Caco-2 (cell line): ENCODE measurements around the gene SORCS2. TPM values are rescaled to one million over a fixed set of nuclear protein-coding genes. Genes with fewer than 3 reads are reported as not detected.

ENCODE experiments used
- BruUV-seq: library from RNA; stranded (reverse); fragments of 400-500 nt; replicated peaks from 2 replicates; lab custom pipeline; 2021; lab: Mats Ljungman, UMichigan
- CTCF ChIA-PET: fragments of 300-600 bp; sonication (Branson Sonifier 250); formaldehyde crosslinking; loops from one replicate; lab custom pipeline; 2022; ENCODE audit warnings: antibody characterized with exemption; lab: Charles Lee
- POLR2A ChIA-PET: fragments of 300-600 bp; sonication (Branson Sonifier 250); formaldehyde crosslinking; loops from one replicate; lab custom pipeline; 2022; ENCODE audit warnings: antibody characterized with exemption; lab: Charles Lee
- DNase-seq, 2 experiments: peaks; one replicate each; pipeline versions ENCODE4 v3.0.0 to v3.0.0-alpha.2; 2020 to 2022
- H3K27me3 ChIP-seq: replicated peaks from 2 replicates; pipeline ENCODE4 v1.6.0; 2011; ENCODE audit warnings: low read length; ENCODE audit not compliant: control insufficient read depth, insufficient read depth
- H3K36me3 ChIP-seq: 2 replicates; pipeline ENCODE4 v1.5.1; 2011; ENCODE audit warnings: low read length; ENCODE audit not compliant: control insufficient read depth, insufficient read depth
- H3K4me1 ChIP-seq: fragments of 250-450 bp; sonication (Bioruptor Pico); 2 replicates; pipeline ENCODE4 v1.5.1; 2020; ENCODE audit warnings: mild to moderate bottlenecking
- H3K4me3 ChIP-seq: 2 replicates; pipeline ENCODE4 v1.5.1; 2011; ENCODE audit warnings: low read depth, mild to moderate bottlenecking, control low read depth, low read length
- H3K9me3 ChIP-seq: fragments of 250-450 bp; sonication (Bioruptor Pico); 2 replicates; pipeline ENCODE4 v1.5.1; 2020; ENCODE audit warnings: mild to moderate bottlenecking, moderate library complexity
- H3K27ac Mint-ChIP-seq: one replicate; pipeline ENCODE4 v1.8.0; 2022; ENCODE audit warnings: mixed read lengths; ENCODE audit not compliant: unreplicated experiment
- H3K27me3 Mint-ChIP-seq: one replicate; pipeline ENCODE4 v1.8.0; 2022; ENCODE audit warnings: mixed read lengths; ENCODE audit not compliant: insufficient read depth, unreplicated experiment
- H3K36me3 Mint-ChIP-seq: one replicate; pipeline ENCODE4 v1.8.0; 2022; ENCODE audit warnings: mild to moderate bottlenecking, mixed read lengths; ENCODE audit not compliant: insufficient read depth, unreplicated experiment
- H3K4me1 Mint-ChIP-seq: one replicate; pipeline ENCODE4 v1.8.0; 2022; ENCODE audit warnings: low read depth, mixed read lengths; ENCODE audit not compliant: unreplicated experiment
- H3K4me3 Mint-ChIP-seq: one replicate; pipeline ENCODE4 v1.8.0; 2022; ENCODE audit warnings: mild to moderate bottlenecking, moderate library complexity, mixed read lengths; ENCODE audit not compliant: unreplicated experiment
- H3K9me3 Mint-ChIP-seq: one replicate; pipeline ENCODE4 v1.8.0; 2022; ENCODE audit warnings: mixed read lengths; ENCODE audit not compliant: unreplicated experiment
- intact Hi-C: fragments of 100-400 bp; cut with micrococcal nuclease; formaldehyde crosslinking; loops from one replicate; pipeline ENCODE4 v1.10.0; 2022; ENCODE audit not compliant: unreplicated experiment
- total RNA-seq: library from RNA; stranded (reverse); gene quantifications from 2 replicates; pipeline ENCODE4 v1.2.3, GENCODE V29; 2022
- TF ChIP-seq, protein P1 (sequence below), 2 experiments: fragments of 200-600 bp in 1 of 2; IDR thresholded peaks; 1 replicate in 1 of 2; 2 replicates in 1 of 2; pipeline versions ENCODE4 v1.5.1 to v1.8.0; 2011 to 2022; ENCODE audit warnings: antibody characterized with exemption in 1 of 2, control low read depth in 1 of 2, inconsistent platforms in 1 of 2, low read depth in 1 of 2, low read length in 1 of 2, mild to moderate bottlenecking in 1 of 2, moderate library complexity in 1 of 2; ENCODE audit not compliant: insufficient read depth in 1 of 2, severe bottlenecking in 1 of 2, unreplicated experiment in 1 of 2

SORCS2 gene
- total RNA-seq, 1 experiment from 2014 or later, result 1.6 TPM

DNA sequence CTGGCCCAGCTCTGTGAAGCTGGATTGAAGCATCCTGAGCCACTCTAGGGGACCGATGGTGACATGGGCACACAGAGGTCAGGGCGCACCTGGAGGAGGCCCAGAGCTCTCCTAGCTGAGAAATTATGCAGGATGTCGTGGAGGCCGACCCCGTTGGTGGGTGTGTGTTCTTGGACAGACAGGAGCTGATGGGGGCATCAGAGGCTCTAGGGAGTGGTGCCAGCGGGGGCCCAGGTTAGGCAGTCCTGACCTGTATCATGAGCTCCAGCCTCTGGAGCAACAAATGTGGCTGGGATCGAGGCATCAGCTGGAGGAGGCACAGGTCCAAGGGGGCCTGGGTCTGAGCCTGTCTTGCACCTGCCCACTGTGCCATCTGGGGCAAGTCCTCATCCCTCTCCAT is 367.0 kb downstream of the SORCS2 start:
- CTCF ChIA-PET, result no interaction called here
- no peak overlapping the region for H3K4me3 Mint-ChIP-seq

DNA sequence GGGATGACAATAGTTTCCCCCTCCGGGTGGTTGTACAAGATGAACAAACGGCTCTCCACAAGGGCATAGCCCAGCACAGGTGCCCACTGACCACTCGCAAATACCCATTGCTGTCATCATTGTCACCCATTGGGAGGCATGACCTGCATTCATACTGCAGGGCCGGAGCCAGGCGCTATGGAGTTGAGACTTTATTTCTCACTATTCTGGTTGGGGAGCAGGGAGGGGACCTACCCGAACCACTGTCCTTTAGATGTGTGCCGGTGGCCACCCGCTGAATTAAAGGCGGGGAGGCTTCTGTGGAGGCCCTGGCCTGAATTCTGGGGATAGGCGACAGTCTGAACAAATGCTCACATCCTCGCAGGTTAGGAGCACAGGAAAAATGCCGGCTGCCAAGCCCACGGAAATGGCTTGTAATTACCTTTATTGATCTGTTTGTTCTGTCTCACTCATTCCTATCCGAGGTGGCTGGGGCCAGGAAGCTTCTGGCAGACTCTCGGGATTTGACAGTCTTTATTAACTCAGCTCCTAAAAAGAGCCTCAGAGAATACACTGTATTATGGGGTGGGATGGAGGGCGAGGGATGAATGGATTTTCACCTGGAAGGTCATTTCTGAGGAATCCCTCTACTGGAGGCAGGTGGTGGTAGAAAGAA is 367.5 kb downstream of the SORCS2 start:
- Histone ChIP-seq H3K36me3 (no peaks in the 10 kb centered on the region), H3K4me1 (no peaks in the 10 kb centered on the region), H3K4me3 (no peak overlapping the region), H3K9me3 (no peaks in the 10 kb centered on the region), H3K27me3 (no peaks in the 10 kb centered on the region)
- no peak for DNase-seq
- TF ChIP-seq, protein P1, sequence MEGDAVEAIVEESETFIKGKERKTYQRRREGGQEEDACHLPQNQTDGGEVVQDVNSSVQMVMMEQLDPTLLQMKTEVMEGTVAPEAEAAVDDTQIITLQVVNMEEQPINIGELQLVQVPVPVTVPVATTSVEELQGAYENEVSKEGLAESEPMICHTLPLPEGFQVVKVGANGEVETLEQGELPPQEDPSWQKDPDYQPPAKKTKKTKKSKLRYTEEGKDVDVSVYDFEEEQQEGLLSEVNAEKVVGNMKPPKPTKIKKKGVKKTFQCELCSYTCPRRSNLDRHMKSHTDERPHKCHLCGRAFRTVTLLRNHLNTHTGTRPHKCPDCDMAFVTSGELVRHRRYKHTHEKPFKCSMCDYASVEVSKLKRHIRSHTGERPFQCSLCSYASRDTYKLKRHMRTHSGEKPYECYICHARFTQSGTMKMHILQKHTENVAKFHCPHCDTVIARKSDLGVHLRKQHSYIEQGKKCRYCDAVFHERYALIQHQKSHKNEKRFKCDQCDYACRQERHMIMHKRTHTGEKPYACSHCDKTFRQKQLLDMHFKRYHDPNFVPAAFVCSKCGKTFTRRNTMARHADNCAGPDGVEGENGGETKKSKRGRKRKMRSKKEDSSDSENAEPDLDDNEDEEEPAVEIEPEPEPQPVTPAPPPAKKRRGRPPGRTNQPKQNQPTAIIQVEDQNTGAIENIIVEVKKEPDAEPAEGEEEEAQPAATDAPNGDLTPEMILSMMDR (IDR thresholded peaks at IDR 0.05; ENCODE audit: insufficient read depth in 1 of 2, low read depth in 1 of 2, low read length in 1 of 2, severe bottlenecking in 1 of 2, unreplicated experiment in 1 of 2), result no peak
- Mint-ChIP-seq H3K9me3 (peaks cover 10% of the 10 kb centered on the region), H3K36me3 (no peaks in the 10 kb centered on the region), H3K27ac (no peak overlapping the region), H3K27me3 (no peaks in the 10 kb centered on the region), H3K4me1 (no peaks in the 10 kb centered on the region), H3K4me3 (no peak overlapping the region)
- intact Hi-C loops, result no loop called here
- POLR2A ChIA-PET, result no interaction called here
- CTCF ChIA-PET, result no interaction called here
- no TSS peak for BruUV-seq

More for the DNA sequence above, 367.0 kb downstream of the SORCS2 start:
- TF ChIP-seq, protein P1 (IDR thresholded peaks at IDR 0.05; ENCODE audit: insufficient read depth in 1 of 2, low read depth in 1 of 2, low read length in 1 of 2, severe bottlenecking in 1 of 2, unreplicated experiment in 1 of 2), result no peak
- H3K27ac Mint-ChIP-seq, result no peak overlapping the region
- no TSS peak for BruUV-seq
- no peaks in the 10 kb centered on the region for H3K27me3 Mint-ChIP-seq
- H3K4me3 ChIP-seq, result no peak overlapping the region
- H3K9me3 Mint-ChIP-seq, result peaks cover 16% of the 10 kb centered on the region
- H3K4me1 ChIP-seq, result no peaks in the 10 kb centered on the region
- no peaks in the 10 kb centered on the region for H3K36me3 ChIP-seq
- H3K4me1 Mint-ChIP-seq, result no peaks in the 10 kb centered on the region
- no peaks in the 10 kb centered on the region for H3K9me3 ChIP-seq
- DNase-seq, result no peak
- intact Hi-C loops, result no loop called here
- H3K27me3 ChIP-seq, result no peaks in the 10 kb centered on the region
- POLR2A ChIA-PET, result no interaction called here
- H3K36me3 Mint-ChIP-seq, result no peaks in the 10 kb centered on the region

DNA sequence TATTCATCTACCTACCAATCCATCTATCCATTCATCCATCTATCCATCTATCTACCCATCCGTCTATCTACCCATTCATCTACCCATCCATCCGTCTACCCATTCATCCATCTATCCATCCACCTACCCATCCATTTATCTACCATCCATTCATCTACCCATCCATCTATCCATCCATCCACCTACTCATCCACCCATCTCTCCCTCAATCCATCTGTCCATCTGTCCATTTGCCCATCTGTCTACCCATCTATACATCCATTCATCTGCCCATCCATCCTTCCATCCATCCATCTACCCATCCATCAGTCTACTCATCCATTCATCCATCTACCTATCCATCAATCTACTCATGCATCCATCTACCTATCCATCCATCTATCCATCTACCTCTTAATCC is 369.2 kb downstream of the SORCS2 start:
- Mint-ChIP-seq H3K4me1 (no peaks in the 10 kb centered on the region), H3K27ac (no peak overlapping the region), H3K4me3 (no peak overlapping the region), H3K27me3 (no peaks in the 10 kb centered on the region), H3K9me3 (peaks cover 8% of the 10 kb centered on the region), H3K36me3 (no peaks in the 10 kb centered on the region)
- H3K27me3 ChIP-seq, result no peaks in the 10 kb centered on the region
- no peak overlapping the region for H3K4me3 ChIP-seq
- TF ChIP-seq, protein P1 (IDR thresholded peaks at IDR 0.05; ENCODE audit: insufficient read depth in 1 of 2, low read depth in 1 of 2, low read length in 1 of 2, severe bottlenecking in 1 of 2, unreplicated experiment in 1 of 2), result no peak
- intact Hi-C loops, result no loop called here
- CTCF ChIA-PET, result no interaction called here
- H3K9me3 ChIP-seq, result no peaks in the 10 kb centered on the region
- H3K36me3 ChIP-seq, result no peaks in the 10 kb centered on the region
- BruUV-seq, result no TSS peak
- POLR2A ChIA-PET, result no interaction called here
- no peak for DNase-seq
- no peaks in the 10 kb centered on the region for H3K4me1 ChIP-seq
